OCI-LY7 (cell line): ENCODE measurements around the gene SAPCD2. TPM values are rescaled to one million over a fixed set of nuclear protein-coding genes. Genes with fewer than 3 reads are reported as not detected.

Experiments
- BruUV-seq: library from RNA; stranded (reverse); fragments of 400-500 nt; replicated peaks from 2 replicates; lab custom pipeline; 2021; lab: Mats Ljungman, UMichigan
- CTCF ChIA-PET: fragments of 300-600 bp; sonication (Branson Sonifier 250); formaldehyde crosslinking; loops from one replicate; lab custom pipeline; 2022; ENCODE audit warnings: antibody characterized with exemption; ENCODE audit not compliant: unreplicated experiment; lab: Charles Lee
- POLR2A ChIA-PET: fragments of 300-600 bp; sonication (Branson Sonifier 250); formaldehyde crosslinking; loops from one replicate; lab custom pipeline; 2022; ENCODE audit warnings: antibody characterized with exemption; lab: Charles Lee
- DNase-seq: peaks from one replicate; pipeline ENCODE4 v3.0.0-alpha.2; 2015; ENCODE audit warnings: low spot score
- H2AFZ ChIP-seq: fragments of 200-600 bp; sonication (generic), shearing (Covaris generic); 2 replicates; pipeline ENCODE4 v1.6.1; 2014; ENCODE audit warnings: mild to moderate bottlenecking, antibody characterized with exemption, low read length, moderate library complexity
- H3K27ac ChIP-seq: fragments of 200-600 bp; sonication (generic); 2 replicates; pipeline ENCODE4 v1.5.1; 2014; ENCODE audit warnings: mixed run types, low read depth, mild to moderate bottlenecking, moderate library complexity, low read length, inconsistent platforms; ENCODE audit not compliant: poor library complexity, severe bottlenecking
- H3K36me3 ChIP-seq: fragments of 200-600 bp; sonication (generic); 2 replicates; pipeline ENCODE4 v1.6.1; 2014; ENCODE audit warnings: mild to moderate bottlenecking, antibody characterized with exemption, low read length, moderate library complexity, mixed read lengths; ENCODE audit not compliant: insufficient read depth
- H3K4me1 ChIP-seq: fragments of 200-600 bp; sonication (generic); 2 replicates; pipeline ENCODE4 v1.5.1; 2014; ENCODE audit warnings: mild to moderate bottlenecking, low read length; ENCODE audit not compliant: insufficient read depth, poor library complexity, severe bottlenecking
- H3K4me2 ChIP-seq: fragments of 200-600 bp; sonication (generic); 2 replicates; pipeline ENCODE4 v1.6.1; 2014; ENCODE audit warnings: mild to moderate bottlenecking, low read length
- H3K4me3 ChIP-seq: fragments of 200-600 bp; sonication (generic); 2 replicates; pipeline ENCODE4 v1.5.1; 2014; ENCODE audit warnings: mild to moderate bottlenecking, low read depth, low read length; ENCODE audit not compliant: poor library complexity, severe bottlenecking
- H3K79me2 ChIP-seq: fragments of 200-600 bp; sonication (generic); 2 replicates; pipeline ENCODE4 v1.6.1; 2016; ENCODE audit warnings: low read depth, mild to moderate bottlenecking, low read length, moderate library complexity, mixed read lengths; ENCODE audit not compliant: insufficient read depth
- H3K9me2 ChIP-seq: fragments of 200-600 bp; sonication (generic); 2 replicates; pipeline ENCODE4 v1.6.1; 2016; ENCODE audit warnings: mild to moderate bottlenecking, low read length, mixed read lengths; ENCODE audit not compliant: insufficient read depth
- H3K9me3 ChIP-seq: fragments of 200-600 bp; sonication (generic); 2 replicates; pipeline ENCODE4 v1.6.1; 2014; ENCODE audit warnings: mild to moderate bottlenecking, mixed run types, low read length, mixed read lengths
- H4K20me1 ChIP-seq: fragments of 200-600 bp; sonication (generic); 2 replicates; pipeline ENCODE4 v1.6.1; 2014; ENCODE audit warnings: mild to moderate bottlenecking, antibody characterized with exemption, low read length, moderate library complexity, mixed read lengths; ENCODE audit not compliant: insufficient read depth
- EZH2phosphoT487 ChIP-seq: fragments of 200-600 bp; sonication (generic); IDR thresholded peaks from 2 replicates; pipeline ENCODE4 v1.6.1; 2018; ENCODE audit warnings: low read depth, borderline replicate concordance, mild to moderate bottlenecking, mixed run types, antibody characterized with exemption, low read length, moderate library complexity, mixed read lengths
- intact Hi-C: fragments of 100-400 bp; cut with micrococcal nuclease; formaldehyde crosslinking; loops from one replicate; pipeline ENCODE4 v1.10.0; 2022; ENCODE audit not compliant: unreplicated experiment
- total RNA-seq, 2 experiments: library from RNA; depleted of rRNA in 1 of 2; stranded (reverse); fragments of >200 nt in 1 of 2; shearing (Covaris generic) in 1 of 2; gene quantifications; 2 replicates each; pipeline ENCODE4 v1.2.3, GENCODE V29; 2014 to 2022
- TF ChIP-seq, protein P1 (sequence below): fragments of 200-600 bp; sonication (generic); conservative IDR thresholded peaks from 2 replicates; pipeline ENCODE4 v1.5.1; 2014; ENCODE audit warnings: mild to moderate bottlenecking, antibody characterized with exemption, low read length, moderate library complexity, mixed read lengths

Gene SAPCD2
- total RNA-seq, 2 experiments from 2014 or later = 57.2 to 74.0 TPM

DNA sequence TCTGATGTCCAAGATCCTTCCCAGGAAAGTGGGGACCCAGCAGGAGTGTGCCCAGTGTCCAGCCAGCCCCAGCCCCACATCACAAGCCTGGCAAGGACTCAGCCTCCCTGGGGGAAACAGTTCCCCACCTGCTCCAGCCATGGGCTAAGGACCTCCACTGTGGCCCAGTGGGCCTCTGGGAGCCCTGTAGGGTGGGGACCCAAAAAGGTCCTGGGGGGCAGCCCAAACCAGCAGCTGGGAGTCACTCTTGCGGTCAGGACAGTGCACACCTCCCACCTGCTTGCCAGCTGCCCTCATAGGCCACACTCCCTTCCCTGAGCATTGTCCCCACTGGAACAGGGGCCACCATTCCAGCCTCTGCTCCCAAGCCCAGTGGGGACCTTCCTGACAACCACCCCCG, 44.0 kb downstream of the SAPCD2 start:
- no peaks in the 10 kb centered on the region for H3K9me3 ChIP-seq
- no peak overlapping the region for H3K4me2 ChIP-seq
- POLR2A ChIA-PET = no interaction called here
- no peak overlapping the region for H3K27ac ChIP-seq
- H3K36me3 ChIP-seq = no peaks in the 10 kb centered on the region
- CTCF ChIA-PET = interaction anchor here (0.7 kb wide), 1 partner anchor 41 kb away, joined by 4 read pairs; no protein-coding TSS in a partner anchor
- peaks cover 36% of the 10 kb centered on the region for H3K4me1 ChIP-seq
- intact Hi-C loops = no loop called here
- no peaks in the 10 kb centered on the region for H4K20me1 ChIP-seq
- no peak overlapping the region for H3K4me3 ChIP-seq
- BruUV-seq = no TSS peak
- H3K79me2 ChIP-seq = no peaks in the 10 kb centered on the region
- no peak for TF ChIP-seq EZH2phosphoT487
- TF ChIP-seq, protein P1, sequence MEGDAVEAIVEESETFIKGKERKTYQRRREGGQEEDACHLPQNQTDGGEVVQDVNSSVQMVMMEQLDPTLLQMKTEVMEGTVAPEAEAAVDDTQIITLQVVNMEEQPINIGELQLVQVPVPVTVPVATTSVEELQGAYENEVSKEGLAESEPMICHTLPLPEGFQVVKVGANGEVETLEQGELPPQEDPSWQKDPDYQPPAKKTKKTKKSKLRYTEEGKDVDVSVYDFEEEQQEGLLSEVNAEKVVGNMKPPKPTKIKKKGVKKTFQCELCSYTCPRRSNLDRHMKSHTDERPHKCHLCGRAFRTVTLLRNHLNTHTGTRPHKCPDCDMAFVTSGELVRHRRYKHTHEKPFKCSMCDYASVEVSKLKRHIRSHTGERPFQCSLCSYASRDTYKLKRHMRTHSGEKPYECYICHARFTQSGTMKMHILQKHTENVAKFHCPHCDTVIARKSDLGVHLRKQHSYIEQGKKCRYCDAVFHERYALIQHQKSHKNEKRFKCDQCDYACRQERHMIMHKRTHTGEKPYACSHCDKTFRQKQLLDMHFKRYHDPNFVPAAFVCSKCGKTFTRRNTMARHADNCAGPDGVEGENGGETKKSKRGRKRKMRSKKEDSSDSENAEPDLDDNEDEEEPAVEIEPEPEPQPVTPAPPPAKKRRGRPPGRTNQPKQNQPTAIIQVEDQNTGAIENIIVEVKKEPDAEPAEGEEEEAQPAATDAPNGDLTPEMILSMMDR = no peak
- H2AFZ ChIP-seq = no peak overlapping the region
- DNase-seq = no peak
- H3K9me2 ChIP-seq = no peaks in the 10 kb centered on the region

DNA sequence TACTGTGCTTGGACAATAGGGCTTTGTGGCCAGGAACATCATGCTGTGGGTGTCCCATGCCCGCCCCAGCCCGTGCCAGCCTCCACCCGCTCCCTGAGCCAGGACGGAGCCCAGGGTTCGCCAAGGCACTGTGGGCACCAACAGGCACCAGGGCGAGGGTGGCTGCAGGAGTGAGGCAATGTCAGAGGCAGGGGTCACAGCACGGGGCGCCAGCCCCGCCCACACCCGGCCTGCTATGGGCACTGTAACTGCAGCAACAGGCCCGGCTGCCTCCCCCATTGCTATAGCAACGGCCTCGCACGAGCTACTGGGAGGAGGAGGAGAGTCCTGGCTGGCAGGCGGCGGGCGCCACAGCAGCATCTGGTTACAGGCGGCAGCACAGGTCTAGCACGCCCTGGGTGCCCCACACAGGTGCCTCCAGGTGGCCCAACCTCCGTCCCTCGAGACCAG, 44.8 kb downstream of the SAPCD2 start:
- intact Hi-C loops = no loop called here
- POLR2A ChIA-PET = no interaction called here
- no peaks in the 10 kb centered on the region for H3K36me3 ChIP-seq

DNA sequence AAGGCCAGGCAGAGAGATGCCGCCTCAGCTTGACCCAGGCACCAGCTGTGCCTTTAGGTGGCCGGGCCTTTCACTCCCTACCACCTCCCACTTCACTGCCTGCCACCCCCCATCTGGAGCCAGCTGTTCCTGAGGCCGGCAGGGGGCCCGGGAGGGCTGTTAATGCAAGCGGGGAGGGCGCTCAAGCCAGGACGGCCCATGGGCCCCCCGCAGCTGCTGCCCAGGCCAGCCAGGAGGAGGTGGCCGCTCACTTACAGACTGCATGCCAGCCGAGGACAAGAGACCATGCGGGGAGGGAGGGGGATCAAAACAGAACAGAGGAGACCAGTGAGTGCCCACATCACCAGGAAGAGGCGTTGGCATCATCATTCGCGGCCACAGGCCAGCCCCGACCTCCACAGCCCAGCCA, 46.8 kb downstream of the SAPCD2 start:
- Histone ChIP-seq H2AFZ (no peak overlapping the region), H3K9me2 (no peaks in the 10 kb centered on the region), H3K9me3 (no peaks in the 10 kb centered on the region), H3K27ac (no peak overlapping the region), H3K79me2 (no peaks in the 10 kb centered on the region), H3K4me2 (no peak overlapping the region), H4K20me1 (no peaks in the 10 kb centered on the region), H3K4me3 (no peak overlapping the region), H3K4me1 (peaks cover 28% of the 10 kb centered on the region), H3K36me3 (no peaks in the 10 kb centered on the region)
- no TSS peak for BruUV-seq
- CTCF ChIA-PET = no interaction called here
- TF ChIP-seq EZH2phosphoT487 = no peak
- TF ChIP-seq, protein P1 = no peak
- DNase-seq = no peak
- intact Hi-C loops = no loop called here
- POLR2A ChIA-PET = no interaction called here

More for the DNA sequence above, 44.8 kb downstream of the SAPCD2 start:
- DNase-seq = peak; percentile 57
- no peak overlapping the region for H3K4me3 ChIP-seq
- TF ChIP-seq, protein P1 = no peak
- TF ChIP-seq EZH2phosphoT487 = no peak
- CTCF ChIA-PET = interaction anchor here (0.5 to 0.8 kb wide), 2 partner anchors 10 to 17 kb away, joined by 3 read pairs; no protein-coding TSS in a partner anchor
- H3K79me2 ChIP-seq = no peaks in the 10 kb centered on the region
- BruUV-seq = no TSS peak
- no peaks in the 10 kb centered on the region for H3K9me2 ChIP-seq
- peaks cover 33% of the 10 kb centered on the region for H3K4me1 ChIP-seq
- H3K9me3 ChIP-seq = no peaks in the 10 kb centered on the region
- H3K4me2 ChIP-seq = no peak overlapping the region
- H4K20me1 ChIP-seq = no peaks in the 10 kb centered on the region
- no peak overlapping the region for H3K27ac ChIP-seq
- H2AFZ ChIP-seq = no peak overlapping the region
